Rectal smooth muscle tissue (tissue), 1 donor: ENCODE data around the gene TRIAP1.

Source experiments
- H3K27ac ChIP-seq: one replicate; pipeline ENCODE4 v1.7.0; 2013; ENCODE audit warnings: low read depth, low read length, inconsistent platforms
- H3K27me3 ChIP-seq: one replicate; pipeline ENCODE4 v1.7.0; 2013; ENCODE audit warnings: low read length; ENCODE audit not compliant: control insufficient read depth, insufficient read depth
- H3K36me3 ChIP-seq: one replicate; pipeline ENCODE4 v1.7.0; 2013; ENCODE audit warnings: low read length; ENCODE audit not compliant: control insufficient read depth, insufficient read depth
- H3K4me1 ChIP-seq: one replicate; pipeline ENCODE4 v1.7.0; 2013; ENCODE audit warnings: low read length; ENCODE audit not compliant: control insufficient read depth, insufficient read depth
- H3K4me3 ChIP-seq: one replicate; pipeline ENCODE4 v1.7.0; 2013; ENCODE audit warnings: low read length
- H3K9ac ChIP-seq: one replicate; pipeline ENCODE4 v1.7.0; 2013; ENCODE audit warnings: low read length

Gene TRIAP1

DNA sequence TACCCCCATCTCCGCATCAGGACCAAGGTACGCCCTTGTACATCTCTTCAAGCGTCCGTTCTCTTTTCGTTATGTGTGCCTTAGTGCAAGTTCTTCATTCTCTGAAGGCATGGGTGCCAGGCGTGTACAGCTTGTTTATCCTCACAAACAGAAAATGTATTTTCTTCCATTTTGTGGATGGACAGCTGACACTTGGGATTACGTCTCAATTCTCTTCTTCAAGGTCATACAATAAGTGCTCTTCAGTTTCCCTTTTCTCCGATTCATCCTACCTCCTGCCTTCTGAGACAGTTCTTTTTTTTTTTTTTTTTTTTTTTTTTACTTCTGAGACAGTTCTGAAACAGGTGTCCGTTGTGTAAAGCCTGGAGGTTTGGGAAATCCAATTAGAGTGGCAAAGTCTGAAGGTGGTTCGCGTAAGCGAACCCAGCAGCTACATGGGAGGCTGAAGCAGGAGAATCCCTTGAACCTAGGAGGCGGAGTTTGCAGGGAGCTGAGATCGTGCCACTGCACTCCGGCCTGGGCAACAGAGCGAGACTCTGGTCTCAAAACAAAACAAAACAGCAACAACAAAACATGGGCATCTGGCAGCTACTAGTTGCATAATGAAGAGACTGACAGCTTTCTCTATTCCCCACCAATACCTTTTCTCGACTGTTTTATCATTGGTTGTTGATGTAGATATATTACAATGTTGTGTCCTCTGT is 7.5 kb downstream of the TRIAP1 start:
- Histone ChIP-seq H3K27me3 (no peaks in the 10 kb centered on the region), H3K4me1 (no peaks in the 10 kb centered on the region), H3K27ac (peak overlapping the region; percentile 84), H3K9ac (peak overlapping the region; percentile 74), H3K36me3 (peaks cover 5% of the 10 kb centered on the region), H3K4me3 (peak overlapping the region; percentile 86)

DNA sequence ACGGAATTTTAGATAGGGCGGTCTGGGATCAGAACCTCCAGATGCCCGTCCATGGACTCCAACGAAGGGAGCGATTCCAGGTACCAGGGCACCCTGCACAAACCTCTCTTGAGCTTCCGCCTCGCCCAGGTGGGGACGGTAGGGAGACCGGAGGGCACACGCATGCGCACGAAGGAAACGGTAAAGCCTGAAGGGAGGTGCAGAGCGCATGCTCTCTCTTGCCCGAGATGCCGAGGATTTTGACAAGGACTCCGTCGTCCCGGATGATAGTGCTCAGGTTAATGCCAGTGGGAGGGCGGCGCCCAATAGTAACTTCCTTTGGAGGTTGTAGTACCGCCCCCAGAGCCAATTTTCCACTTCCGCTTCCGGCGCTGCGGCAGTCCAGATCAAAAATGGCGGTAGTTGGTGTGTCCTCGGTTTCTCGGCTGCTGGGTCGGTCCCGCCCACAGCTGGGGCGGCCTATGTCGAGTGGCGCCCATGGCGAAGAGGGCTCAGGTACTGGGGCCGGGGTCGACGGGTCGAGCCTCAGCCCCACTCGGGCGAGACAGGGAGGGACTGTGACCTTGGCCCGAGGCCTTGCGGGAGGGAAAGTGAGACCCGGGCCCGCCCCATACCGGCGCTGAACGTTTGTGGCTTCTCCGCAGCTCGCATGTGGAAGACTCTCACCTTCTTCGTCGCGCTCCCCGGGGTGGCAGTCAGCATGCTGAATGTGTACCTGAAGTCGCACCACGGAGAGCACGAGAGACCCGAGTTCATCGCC is 8.3 kb downstream of the TRIAP1 start, which contains the start of gene COX6A1:
COX6A1 (plus strand) TSS at position 379 of the 760 bp plus-strand sequence; CDS start at position 393, 14 bp downstream.
- Histone ChIP-seq H3K4me3 (peak within 1 kb of the TSS; percentile 86), H3K27me3 (no peaks in the 10 kb centered on the region), H3K4me1 (no peaks in the 10 kb centered on the region), H3K36me3 (no peaks in the 10 kb centered on the region), H3K9ac (peak within 1 kb of the TSS; percentile 74), H3K27ac (peak within 1 kb of the TSS; percentile 84)

DNA sequence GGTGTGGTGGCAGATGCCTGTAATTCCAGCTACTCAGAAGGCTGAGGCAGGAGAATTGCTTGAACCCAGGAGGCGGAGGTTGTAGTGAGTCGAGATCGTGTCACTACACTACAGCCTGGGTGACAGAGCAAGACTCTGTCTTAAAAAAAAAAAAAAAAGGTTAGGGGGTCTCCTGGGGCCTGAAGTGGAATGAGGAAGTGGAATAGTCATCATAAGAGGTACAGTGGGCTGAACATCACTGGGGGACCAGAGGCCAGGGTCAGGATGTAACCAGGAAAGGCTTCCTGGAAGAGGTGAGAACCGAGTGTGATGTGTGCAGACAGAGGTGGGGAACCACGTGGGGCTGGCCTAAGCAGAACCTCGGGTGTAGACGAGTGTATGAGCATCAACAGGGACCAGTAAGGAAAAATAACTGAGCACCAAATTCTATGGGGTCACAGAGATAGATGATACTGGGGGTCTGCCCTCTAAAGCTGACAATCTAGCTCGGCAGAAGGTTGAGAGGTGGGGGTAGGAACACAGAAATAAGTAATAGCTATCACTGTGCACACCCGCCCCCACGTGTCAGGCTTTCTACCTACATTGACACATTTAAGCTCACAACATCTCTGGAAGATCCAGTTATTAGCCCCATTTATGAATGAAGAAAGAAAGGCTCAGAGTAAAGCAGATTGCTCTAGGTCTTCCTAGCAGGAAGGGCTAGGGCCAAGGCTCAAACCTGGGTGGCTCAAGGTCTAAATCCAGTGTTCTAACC is 13.2 kb downstream of the TRIAP1 start:
- Histone ChIP-seq H3K27me3 (no peaks in the 10 kb centered on the region), H3K4me1 (no peaks in the 10 kb centered on the region), H3K27ac (no peak overlapping the region)

DNA sequence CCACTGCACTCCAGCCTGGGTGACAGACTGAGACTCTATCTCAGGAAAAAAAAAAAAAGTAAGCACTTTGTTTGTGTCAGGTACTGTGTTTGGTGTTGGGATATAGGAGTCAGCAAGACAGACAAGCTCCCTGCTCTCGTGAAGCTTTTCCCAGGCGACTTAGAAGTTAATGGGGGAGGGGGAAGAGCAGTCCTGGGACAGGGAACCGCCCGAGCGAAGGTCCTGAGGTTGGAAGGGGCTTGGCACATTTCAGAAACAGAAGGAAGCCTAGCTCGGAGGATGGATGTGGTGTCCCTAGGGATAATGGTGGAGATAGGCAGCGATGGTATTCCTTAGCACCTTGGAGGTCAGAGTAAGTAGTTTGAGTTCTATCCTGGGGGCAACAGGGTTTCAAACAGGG is 16.8 kb downstream of the TRIAP1 start:
- Histone ChIP-seq H3K9ac (no peak overlapping the region), H3K4me3 (no peak overlapping the region), H3K27me3 (no peaks in the 10 kb centered on the region), H3K36me3 (no peaks in the 10 kb centered on the region), H3K27ac (no peak overlapping the region), H3K4me1 (no peaks in the 10 kb centered on the region)

More for the DNA sequence above, 13.2 kb downstream of the TRIAP1 start:
- no peak overlapping the region for H3K9ac ChIP-seq
- H3K4me3 ChIP-seq, result no peak overlapping the region
- H3K36me3 ChIP-seq, result no peaks in the 10 kb centered on the region

DNA sequence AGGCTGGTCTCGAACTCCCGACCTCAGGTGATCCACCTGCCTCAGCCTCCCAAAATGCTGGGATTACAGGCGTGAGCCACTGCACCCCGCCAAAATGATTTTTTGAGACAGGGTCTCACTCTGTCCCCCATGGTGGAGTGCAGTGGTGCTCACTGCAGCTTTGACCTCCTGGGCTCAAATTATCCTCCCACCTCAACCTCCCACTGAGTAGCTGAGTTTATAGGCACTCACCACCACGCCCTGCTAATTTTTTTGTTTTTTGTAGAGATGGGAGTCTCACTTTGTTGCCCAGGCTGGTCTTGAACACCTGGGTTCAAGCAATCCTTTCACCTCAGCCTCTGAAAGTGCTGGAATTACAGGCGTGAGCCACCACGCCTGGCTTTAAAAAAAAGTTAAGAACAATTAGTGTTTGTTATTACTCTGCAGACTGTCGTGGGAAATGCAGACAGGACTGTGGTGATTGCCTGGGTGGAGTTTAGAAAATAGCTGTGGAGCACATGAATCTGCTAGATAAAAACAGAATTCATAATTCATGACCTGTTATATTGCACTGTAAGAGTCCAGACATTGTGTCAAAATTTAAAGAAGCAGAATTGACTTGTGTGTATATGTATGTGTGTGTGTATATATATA is 17.5 kb downstream of the TRIAP1 start:
- H3K27ac ChIP-seq, result no peak overlapping the region
- no peak overlapping the region for H3K4me3 ChIP-seq
- no peaks in the 10 kb centered on the region for H3K36me3 ChIP-seq
- no peaks in the 10 kb centered on the region for H3K27me3 ChIP-seq
- H3K4me1 ChIP-seq, result no peaks in the 10 kb centered on the region
- H3K9ac ChIP-seq, result no peak overlapping the region

DNA sequence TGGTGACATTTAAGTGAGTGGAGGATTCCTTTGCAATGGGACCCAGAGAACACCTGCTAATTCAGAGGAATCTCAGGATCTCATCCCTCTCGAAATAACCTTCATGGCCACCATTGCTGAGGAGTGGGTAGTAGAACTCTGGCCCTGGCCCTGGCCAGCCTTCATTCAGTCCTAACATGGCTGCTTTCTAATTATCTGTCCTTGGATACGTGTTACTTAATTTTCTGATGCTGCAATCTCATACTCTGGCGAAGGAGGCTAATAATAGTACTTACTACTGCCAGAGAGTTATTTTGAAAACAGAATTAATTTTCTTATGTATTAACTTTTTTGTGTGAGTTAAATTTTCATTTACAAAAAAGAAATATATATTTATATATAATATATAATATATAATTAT is 20.4 kb downstream of the TRIAP1 start:
- Histone ChIP-seq H3K27ac (no peak overlapping the region), H3K9ac (no peak overlapping the region), H3K4me3 (no peak overlapping the region), H3K4me1 (no peaks in the 10 kb centered on the region), H3K27me3 (no peaks in the 10 kb centered on the region), H3K36me3 (no peaks in the 10 kb centered on the region)

DNA sequence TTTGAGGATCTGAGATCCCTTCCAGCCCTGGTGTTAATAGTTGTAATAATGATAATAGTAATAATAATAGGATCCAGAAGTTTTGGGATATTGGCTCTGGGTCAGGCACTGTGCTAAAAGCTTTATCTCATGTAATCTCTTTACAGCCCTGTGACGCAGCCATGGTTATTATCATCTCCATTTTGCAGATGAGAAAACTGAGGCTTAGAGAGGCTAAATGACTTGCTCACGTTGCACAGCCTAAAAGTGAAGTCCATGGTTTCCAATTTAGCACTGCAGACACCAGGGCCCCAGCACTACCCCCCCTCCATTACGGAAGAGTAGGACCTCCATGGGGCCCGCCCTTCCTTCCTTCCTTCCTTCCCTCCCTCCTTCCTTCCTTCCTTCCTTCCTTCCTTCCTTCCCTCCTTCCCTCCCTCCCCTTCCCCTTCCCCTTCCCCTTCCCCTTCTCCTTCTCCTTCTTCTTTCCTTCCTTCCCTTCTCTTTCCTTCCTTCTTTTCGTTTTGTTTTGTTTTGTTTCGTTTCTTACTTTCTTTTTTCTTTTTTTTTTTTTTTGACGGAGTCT is 23.2 kb downstream of the TRIAP1 start:
- H3K4me1 ChIP-seq, result no peaks in the 10 kb centered on the region
- H3K27me3 ChIP-seq, result no peaks in the 10 kb centered on the region
- no peak overlapping the region for H3K9ac ChIP-seq
- H3K4me3 ChIP-seq, result no peak overlapping the region
- H3K27ac ChIP-seq, result no peak overlapping the region
- no peaks in the 10 kb centered on the region for H3K36me3 ChIP-seq

DNA sequence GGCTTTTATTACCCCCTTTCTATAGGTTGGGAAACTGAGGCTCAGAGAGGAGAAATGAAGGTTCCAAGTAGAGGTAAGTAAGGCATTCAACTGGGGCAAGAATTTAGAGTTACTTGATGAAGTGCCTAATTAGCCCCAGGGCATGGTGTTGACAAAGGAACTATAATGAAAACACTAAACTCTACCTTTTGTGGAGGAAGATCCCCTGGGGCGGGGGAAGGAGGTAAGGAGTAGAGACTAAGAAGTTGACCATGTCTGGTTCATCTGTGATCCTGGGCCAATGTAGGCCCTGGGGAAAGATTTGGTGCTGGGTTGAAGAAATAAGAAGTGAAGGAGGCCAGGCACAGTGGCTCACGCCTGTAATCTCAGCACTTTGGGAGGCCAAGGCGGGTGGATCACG is 24.5 kb downstream of the TRIAP1 start:
- H3K9ac ChIP-seq, result no peak overlapping the region
- H3K4me1 ChIP-seq, result no peaks in the 10 kb centered on the region
- no peaks in the 10 kb centered on the region for H3K27me3 ChIP-seq
- no peak overlapping the region for H3K4me3 ChIP-seq
- H3K27ac ChIP-seq, result no peak overlapping the region
- no peaks in the 10 kb centered on the region for H3K36me3 ChIP-seq

DNA sequence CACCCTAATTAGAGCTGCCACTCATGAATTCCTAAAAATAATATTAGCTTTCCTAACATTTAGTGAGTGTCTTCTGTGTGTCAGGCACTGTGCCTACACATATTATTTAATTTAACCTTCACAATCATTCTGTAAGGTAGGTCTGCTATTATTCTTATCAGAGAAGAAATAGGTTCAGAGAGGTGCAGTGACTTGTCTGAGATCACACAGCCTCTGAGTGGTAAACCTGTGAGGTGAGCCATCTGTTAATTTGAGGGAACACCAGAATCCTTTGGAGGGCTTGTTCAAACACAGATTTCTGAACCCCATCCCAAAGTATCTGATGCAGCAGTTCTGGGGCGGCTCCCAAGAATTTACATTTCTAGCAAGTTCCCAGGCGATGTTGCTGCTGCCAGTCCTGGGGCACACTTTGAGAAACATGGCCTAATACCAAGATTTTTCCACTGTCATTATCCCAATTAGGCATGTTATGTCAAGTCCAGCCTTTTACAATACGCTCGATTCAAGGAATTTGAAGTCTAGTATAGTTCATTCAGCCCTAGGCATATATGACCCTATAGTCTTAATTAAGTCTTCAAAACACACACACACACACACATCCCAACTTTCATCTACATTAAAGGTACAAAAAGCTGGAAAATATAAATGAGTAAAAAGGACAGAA is 28.1 kb downstream of the TRIAP1 start:
- Histone ChIP-seq H3K36me3 (no peaks in the 10 kb centered on the region), H3K27me3 (no peaks in the 10 kb centered on the region), H3K27ac (no peak overlapping the region), H3K4me1 (no peaks in the 10 kb centered on the region), H3K9ac (no peak overlapping the region), H3K4me3 (no peak overlapping the region)

DNA sequence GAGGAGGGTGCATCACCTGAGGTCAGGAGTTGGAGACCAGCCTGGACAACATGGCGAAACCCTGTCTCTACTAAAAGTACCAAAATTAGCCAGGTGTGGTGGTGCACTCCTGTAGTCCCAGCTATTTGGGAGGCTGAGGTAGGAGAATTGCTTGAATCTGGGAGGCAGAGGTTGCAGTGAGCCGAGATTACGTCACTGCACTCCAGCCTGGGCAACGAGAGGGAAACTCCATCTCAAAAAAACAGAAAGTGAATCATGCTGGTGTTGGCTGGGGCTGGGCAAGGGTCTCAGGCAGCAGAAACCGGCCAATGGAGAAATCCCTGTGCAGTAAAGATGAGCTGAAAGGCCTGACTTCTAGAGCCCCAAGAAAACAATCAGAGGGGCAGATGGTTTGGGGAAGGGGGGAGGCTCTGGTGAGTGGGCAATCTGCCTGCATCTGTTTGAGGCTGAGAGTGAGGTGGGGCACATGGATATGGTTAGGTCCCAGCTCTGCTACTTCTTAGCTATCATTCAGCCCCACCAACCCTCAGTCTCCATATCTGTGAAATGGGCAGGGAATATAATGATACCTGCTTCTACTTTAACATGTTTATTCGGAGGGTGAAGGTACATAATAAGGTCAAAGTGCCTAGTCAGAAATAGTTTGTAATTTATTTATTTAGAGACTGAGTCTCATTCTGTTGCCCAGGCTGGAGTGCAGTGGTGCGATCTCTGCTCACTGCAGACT is 29.5 kb downstream of the TRIAP1 start:
- no peaks in the 10 kb centered on the region for H3K27me3 ChIP-seq
- H3K27ac ChIP-seq, result no peak overlapping the region
- H3K4me1 ChIP-seq, result no peaks in the 10 kb centered on the region
- no peak overlapping the region for H3K4me3 ChIP-seq
- H3K9ac ChIP-seq, result no peak overlapping the region
- no peaks in the 10 kb centered on the region for H3K36me3 ChIP-seq
